Neural cell (in vitro differentiated cells): ENCODE measurements around the gene NRP2.

Experiments used
- CTCF ChIP-seq: fragments of 450-650 bp; IDR thresholded peaks from 2 replicates; pipeline ENCODE4 v1.5.1; 2014; ENCODE audit warnings: antibody characterized with exemption, mild to moderate bottlenecking, moderate library complexity; ENCODE audit not compliant: poor library complexity, severe bottlenecking
- EZH2 ChIP-seq: fragments of 200-600, 300-800 bp; shearing (Covaris generic), sonication (generic); IDR thresholded peaks from 2 replicates; pipeline ENCODE4 v1.6.1; 2014; ENCODE audit warnings: antibody characterized with exemption, low read length, borderline replicate concordance, mild to moderate bottlenecking; ENCODE audit not compliant: insufficient read depth, poor library complexity, severe bottlenecking
- TAF1 ChIP-seq: IDR thresholded peaks from 2 replicates; pipeline ENCODE4 v1.6.1; 2012; ENCODE audit warnings: low read depth

- TF ChIP-seq TAF1 = no peak
- no peak for TF ChIP-seq EZH2
- no peak for TF ChIP-seq CTCF
These were observed 41.6 kb upstream of the NRP2 start for GRCh38 chr2:205640716-205641115.
